ENCODE results near the gene AGPAT2. TPM values are rescaled to one million over a fixed set of nuclear protein-coding genes. Genes with fewer than 3 reads are reported as not detected.

Gene AGPAT2
- total RNA-seq, 1 donor from 2014 or later: 106 TPM

DNA sequence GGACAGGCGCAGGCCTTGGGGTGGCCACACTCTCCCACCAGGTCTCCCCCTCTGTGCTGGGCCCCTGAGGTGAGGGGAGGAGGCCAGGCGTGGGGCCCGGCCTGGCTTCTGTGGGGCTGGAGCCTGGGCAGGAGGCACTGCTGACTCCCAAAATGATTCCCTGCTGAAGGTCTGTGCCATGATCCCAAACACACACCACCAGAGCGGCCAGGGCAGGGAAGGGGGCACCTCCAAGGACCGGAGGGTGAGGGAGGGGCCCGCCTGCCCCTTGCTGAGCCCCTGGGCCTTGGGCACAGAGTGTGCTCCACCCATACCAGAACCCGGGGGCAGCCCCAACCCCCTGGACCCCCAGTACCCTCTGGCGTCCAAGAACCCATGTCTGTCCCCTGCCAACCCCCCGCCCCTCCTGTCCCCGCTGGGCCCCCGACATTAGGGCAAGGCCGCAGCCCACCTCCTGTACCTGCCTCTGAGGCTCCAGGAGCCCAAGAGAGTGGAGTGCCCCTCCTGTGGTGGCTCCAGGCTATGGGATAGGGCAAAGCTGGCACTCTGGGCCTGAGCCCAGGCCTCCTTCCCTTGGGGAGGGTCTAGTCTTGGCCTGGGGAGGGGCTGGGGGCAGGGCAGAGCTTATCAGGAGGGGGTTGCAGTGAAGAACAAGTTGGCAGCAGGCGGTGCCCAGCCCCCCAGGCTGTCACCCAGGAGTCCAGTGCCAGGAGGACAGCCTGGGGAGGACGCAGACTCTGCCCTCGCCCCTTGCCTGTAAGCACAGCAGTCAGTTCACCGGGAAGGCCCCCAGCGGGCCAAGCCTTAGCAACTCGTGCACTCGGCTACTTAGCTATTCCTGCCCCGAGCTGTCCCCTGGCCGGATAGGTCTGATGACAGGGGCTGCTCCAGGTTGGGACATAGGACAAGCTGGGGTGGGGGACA is 27.1 kb downstream of the AGPAT2 start:
- intact Hi-C loops (cut with DNase I): no loop called here
- Histone ChIP-seq H3K4me3 (peak overlapping the region; percentile 61), H3K36me3 (peaks cover 11% of the 10 kb centered on the region), H3K4me1 (peaks cover 24% of the 10 kb centered on the region), H3K27ac (peak overlapping the region; percentile 94), H3K9me3 (no peaks in the 10 kb centered on the region), H3K27me3 (ENCODE audit: low read depth) (peaks cover 92% of the 10 kb centered on the region)
- DNase-seq (no peak), ATAC-seq (no peak)
- TF ChIP-seq, protein P1, sequence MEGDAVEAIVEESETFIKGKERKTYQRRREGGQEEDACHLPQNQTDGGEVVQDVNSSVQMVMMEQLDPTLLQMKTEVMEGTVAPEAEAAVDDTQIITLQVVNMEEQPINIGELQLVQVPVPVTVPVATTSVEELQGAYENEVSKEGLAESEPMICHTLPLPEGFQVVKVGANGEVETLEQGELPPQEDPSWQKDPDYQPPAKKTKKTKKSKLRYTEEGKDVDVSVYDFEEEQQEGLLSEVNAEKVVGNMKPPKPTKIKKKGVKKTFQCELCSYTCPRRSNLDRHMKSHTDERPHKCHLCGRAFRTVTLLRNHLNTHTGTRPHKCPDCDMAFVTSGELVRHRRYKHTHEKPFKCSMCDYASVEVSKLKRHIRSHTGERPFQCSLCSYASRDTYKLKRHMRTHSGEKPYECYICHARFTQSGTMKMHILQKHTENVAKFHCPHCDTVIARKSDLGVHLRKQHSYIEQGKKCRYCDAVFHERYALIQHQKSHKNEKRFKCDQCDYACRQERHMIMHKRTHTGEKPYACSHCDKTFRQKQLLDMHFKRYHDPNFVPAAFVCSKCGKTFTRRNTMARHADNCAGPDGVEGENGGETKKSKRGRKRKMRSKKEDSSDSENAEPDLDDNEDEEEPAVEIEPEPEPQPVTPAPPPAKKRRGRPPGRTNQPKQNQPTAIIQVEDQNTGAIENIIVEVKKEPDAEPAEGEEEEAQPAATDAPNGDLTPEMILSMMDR (IDR thresholded peaks at IDR 0.05): no peak

DNA sequence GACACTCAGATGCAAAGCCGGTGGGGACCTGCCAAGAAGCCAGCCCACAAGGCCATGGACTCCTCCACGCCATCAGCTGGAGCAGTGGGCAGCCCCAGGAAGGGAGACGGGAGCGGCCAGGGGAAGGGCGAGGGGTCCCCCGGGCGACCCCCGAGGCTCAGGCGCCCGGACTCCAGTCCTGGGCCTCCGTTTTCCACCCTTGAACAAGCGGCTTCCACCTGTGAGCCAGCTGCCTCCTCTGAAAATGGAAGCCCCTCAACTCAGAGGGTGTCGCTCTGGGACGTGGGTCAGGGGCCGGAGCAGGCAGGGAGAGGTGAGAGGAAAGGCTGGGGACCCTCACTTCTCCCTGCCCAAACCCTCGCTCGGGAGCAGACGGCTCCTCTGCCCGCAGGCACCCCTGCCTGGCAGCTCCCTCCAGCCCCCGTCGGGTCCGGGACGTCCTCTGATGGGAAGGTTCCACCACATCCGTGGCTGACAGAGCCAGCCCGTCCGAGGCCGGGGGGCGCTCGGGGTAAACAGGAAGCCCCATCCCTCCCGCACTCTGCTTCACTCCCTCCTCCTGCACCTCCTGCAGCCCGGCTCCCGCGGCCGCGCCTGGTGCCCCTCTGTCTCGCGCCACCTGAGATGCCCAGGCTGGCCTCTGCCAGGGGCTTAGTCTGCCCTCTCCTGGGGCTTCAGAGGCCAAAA is 28.3 kb downstream of the AGPAT2 start:
- peak; percentile 48 for DNase-seq
- Histone ChIP-seq H3K9me3 (no peaks in the 10 kb centered on the region), H3K36me3 (no peaks in the 10 kb centered on the region), H3K4me1 (peaks cover 27% of the 10 kb centered on the region), H3K27me3 (ENCODE audit: low read depth) (peaks cover 81% of the 10 kb centered on the region), H3K27ac (peak overlapping the region; percentile 94), H3K4me3 (peak overlapping the region; percentile 61)
- ATAC-seq: no peak
- intact Hi-C loops (cut with DNase I): no loop called here
- TF ChIP-seq, protein P1 (IDR thresholded peaks at IDR 0.05): no peak

DNA sequence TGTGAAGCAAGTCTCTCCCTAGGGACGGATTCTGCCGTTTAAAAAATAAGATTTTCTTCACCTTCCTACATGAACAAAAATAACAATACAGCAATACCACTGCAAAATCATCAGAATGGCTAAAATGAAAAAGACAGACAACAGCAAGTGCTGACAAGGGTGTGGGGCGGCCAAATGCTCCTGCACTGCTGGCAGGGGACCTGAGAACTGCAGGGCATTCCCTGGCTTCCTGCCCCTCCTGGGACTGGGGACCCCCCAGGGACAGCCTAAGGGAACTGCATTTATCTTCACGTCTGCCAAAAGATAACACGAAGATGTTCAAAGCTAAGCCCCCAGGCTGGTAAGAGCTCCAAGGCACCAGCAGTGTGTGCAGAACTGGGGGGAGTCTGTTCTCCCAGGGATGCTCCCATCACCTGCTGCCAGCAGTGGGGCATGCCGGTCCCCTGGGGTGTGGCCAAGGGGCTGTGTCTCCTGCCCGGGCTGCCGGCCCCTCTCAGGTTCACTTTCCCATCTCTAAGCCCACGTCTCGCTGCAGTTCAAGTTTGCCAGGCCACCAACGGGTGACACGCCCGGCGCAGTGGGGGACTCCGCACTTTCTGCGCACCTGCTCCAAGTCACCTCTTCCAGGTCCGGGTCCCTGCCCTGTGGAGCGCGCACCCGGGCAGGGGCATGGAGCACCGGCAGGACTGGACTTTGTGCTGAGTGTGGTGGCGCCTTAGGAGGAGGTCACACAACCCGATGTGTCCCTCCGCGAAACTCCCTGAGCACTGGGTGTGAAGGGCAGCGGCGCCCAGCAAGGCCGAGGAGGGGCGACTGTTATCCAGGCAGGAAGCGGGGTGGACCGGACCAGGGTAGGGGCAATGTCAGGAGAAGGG is 29.0 kb downstream of the AGPAT2 start:
- Histone ChIP-seq H3K4me3 (peak overlapping the region; percentile 61), H3K9me3 (no peaks in the 10 kb centered on the region), H3K27me3 (ENCODE audit: low read depth) (peaks cover 73% of the 10 kb centered on the region), H3K27ac (peak overlapping the region; percentile 94), H3K4me1 (peaks cover 27% of the 10 kb centered on the region), H3K36me3 (no peaks in the 10 kb centered on the region)
- TF ChIP-seq, protein P1 (IDR thresholded peaks at IDR 0.05): no peak
- DNase-seq (peak; percentile 46), ATAC-seq (no peak)
- intact Hi-C loops (cut with DNase I): no loop called here

- Histone ChIP-seq H3K36me3 (no peaks in the 10 kb centered on the region), H3K27ac (peak overlapping the region; percentile 94), H3K4me3 (peak overlapping the region; percentile 61), H3K9me3 (no peaks in the 10 kb centered on the region), H3K4me1 (peaks cover 27% of the 10 kb centered on the region), H3K27me3 (ENCODE audit: low read depth) (peaks cover 62% of the 10 kb centered on the region)
- peak; percentile 13 to 18 for ATAC-seq
- intact Hi-C loops (cut with DNase I): no loop called here
- peak; percentile 49 for DNase-seq
- TF ChIP-seq, protein P1 (IDR thresholded peaks at IDR 0.05): no peak
Measured at GRCh38 chr9:136656795-136657611, 30.3 kb downstream of the AGPAT2 start.

Measured in lower lobe of right lung (tissue), 2 donors.